Measurements from ENCODE around the gene SPRY1.

The SPRY1 gene

DNA sequence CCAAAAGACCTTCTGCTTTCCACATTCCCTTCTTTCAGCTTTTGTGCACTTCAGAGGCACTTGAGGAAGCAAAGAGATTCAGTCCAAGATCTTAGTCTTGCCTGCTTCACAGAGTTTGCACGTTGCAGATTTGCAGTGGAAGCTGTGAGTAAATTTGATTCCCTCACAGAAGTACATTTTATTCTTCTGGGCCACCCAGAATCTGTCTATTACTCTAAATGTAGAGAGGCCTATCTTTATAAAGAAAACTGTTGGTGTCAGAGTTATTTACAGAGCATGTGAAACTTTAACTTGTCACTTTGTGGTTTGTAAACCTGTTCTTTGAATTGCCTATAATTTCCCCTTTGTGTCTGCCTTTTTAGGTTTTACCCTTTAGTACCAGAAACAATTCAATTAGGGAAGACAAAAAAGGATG, 15.5 kb downstream of the SPRY1 start:
- no peak for DNase-seq

DNA sequence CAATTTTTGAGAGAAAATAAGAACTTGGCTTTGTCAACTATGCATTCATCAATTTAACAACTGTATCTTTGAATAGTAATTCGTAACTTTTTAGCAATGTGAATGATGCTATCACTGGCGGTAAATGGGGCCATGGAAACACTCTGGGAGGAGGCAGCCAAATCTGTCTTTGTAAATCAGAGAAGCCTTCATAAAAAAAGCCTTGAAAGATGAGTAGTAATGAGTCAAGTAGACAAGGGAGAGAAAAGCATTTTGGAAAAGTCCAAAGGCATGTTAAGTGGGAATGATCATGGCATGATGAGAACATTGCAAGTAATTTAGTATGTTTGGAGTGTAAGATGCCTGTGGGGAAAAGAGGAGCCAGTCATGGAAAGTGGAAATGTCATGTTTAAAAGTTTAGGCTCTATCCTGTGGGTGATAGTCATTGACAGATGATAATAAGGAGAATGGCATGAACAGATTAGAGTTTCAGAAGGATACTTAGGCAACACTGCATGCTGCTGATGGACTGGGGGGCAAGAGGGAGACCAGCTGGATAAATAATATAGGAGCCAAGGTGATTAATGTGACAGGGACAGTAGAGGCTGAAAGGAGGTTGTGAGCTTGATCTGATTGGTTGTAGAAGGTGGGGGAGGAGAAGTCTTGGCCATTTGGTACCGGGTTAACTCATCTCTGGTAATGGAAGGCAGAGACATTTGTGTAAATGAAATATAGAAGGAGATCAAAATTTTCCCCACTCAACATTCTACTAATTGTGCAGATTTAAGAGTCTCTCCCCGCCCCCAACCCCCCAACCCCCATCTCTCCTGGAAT, 16.3 kb downstream of the SPRY1 start:
- no peak for DNase-seq

DNA sequence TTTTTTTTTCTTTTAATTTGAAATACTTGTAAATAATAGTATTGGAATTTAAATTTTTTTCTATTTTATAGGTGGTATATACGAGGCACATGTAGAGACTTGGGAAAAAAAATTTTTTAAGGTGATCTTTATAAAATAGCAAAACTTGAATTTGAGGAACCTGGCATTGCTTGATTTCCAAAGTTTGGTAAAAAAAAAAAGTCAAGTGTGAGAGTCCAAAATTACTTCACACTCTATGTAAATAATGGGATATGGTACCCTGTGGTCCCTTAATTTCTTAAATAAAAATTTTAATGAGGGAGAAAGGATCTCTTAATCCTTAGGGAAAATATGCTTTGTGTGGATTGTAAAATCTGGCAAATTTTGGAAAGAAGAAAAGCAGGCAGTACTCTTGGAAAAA, 19.0 kb downstream of the SPRY1 start:
- no peak for DNase-seq

DNA sequence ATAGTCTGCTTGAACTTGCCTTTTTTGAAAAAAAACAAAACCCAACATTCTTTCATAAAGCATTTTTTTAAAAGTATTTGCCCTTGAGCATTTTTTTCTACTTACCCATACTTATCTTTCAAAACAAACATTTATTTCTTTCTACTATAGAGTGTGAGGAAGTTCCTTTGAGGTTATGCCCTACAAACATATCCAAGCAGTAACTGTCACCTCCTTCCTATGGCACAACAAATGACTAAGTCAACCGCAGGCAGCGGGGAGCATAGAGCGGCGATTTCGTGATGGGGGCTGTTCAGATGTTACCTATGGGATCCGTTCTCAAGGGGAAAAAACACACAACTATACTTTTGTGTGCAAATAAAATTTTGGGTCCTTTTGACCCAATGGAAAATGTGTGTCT, 19.4 kb downstream of the SPRY1 start:
- DNase-seq, result no peak

DNA sequence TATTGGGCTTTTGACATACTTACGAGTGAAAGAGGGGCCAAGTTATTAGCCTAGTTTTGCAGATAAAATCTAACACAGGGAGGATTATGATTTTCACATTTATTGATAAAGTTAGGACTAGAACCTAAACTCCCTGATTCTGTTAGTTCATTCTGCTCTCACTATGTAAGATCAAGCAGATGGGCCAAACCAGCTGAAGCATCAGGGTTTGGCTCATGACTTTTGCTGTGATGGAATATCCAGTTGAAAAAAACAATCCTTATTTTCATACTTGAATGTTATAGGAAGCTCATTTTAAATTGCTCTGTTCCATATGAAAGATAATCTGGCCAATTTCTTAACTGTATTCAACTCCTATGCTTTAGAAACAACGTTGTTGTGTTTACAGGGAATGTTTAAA, 21.2 kb downstream of the SPRY1 start:
- DNase-seq, result no peak

DNA sequence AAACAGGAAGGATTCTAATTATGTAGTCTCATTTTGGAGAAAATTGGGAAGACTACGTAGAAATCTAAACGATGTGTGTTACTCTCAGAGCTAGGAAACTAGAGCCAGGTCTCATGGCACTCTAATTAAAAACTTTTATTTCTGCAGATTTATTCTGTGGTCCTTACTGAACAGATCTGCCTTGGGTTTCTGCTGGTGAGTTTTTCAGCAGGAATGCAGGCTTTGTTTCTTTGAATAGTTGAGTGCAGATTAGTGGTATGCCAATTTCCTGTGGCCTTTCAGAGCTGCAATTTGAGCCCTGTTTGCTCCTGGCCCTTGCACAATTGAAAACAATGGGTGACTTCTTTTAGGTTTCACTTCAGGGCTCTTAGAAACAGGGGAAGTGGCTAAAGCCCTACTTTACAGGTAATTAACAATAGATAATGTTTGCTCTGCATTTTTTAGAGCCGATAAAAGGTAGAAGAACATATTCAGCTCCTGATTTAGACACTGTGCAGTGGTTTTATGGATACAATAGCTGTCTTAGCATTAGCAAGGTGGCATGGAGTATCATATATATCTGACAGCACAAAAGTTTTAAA, 21.8 kb downstream of the SPRY1 start:
- DNase-seq, result peak; percentile 20

DNA sequence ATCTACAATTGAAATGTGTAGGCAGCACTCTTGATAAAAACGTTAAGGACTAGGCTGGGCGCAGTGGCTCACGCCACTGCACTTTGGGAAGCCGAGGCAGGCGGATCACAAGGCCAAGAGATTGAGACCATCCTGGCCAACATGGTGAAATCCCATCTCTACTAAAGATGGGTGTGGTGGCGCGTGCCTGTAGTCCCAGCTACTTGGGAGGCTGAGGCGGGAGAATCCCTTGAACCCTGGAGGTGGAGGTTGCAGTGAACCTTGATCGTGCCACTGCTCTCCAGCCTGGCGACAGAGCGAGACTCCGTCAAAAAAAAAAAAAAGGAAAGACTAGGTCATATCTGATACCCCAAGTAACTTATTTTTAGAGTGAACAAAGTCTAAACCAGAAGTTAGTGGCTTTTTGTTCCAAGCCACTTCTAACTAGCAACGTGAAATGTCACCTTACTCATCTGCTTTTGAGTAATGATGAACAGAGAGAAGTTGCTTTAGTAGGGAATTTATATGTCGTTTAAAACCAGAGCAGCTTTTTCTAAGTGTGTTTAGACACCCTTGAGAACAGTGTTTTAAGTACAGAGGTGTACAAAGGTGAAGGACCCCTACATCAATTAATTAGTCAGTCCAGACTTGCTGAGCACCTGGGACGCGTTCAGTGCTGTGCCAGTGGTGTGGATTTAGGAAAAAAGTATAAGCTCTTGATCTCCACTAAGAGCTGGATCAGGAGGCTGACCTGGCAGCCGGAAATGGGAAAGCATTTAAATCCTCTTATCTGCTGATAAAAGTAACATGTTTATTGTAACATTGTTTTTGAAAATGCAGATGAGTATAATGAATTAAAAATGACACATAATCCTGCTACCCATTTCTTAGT, 23.5 kb downstream of the SPRY1 start:
- no peak for DNase-seq

DNA sequence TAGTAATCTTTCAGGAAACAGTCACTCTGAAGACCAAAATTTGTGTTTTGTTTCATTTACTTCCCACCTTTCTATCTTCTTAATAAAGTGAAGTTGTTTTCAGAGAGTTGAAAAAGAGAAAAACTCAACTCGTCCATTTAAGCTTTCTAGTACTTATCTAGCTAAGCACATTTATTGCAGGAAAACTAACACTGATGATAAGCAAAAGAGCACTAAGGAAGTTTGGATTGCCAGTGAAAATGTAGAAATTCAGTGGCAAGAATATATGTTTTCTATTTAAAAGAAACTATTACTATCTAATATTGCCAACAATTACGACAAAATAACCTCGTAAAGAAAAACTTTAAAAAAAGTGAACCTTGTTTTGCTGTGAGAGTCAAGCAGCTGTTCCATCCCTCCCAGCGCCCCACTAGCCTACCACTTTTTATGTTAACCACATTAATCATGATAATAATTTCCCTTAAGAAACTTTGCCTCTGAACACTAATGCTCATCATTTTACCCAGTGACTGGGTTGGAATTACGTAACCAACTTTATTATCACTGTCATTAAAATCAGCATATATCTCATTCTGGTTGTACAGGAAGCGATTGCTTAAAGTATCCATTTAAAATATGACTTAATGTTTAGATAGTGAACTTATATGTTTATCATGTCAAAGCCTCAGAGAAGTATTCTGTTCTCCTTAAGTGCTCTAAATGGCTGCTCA, 24.8 kb downstream of the SPRY1 start:
- DNase-seq, result no peak

DNA sequence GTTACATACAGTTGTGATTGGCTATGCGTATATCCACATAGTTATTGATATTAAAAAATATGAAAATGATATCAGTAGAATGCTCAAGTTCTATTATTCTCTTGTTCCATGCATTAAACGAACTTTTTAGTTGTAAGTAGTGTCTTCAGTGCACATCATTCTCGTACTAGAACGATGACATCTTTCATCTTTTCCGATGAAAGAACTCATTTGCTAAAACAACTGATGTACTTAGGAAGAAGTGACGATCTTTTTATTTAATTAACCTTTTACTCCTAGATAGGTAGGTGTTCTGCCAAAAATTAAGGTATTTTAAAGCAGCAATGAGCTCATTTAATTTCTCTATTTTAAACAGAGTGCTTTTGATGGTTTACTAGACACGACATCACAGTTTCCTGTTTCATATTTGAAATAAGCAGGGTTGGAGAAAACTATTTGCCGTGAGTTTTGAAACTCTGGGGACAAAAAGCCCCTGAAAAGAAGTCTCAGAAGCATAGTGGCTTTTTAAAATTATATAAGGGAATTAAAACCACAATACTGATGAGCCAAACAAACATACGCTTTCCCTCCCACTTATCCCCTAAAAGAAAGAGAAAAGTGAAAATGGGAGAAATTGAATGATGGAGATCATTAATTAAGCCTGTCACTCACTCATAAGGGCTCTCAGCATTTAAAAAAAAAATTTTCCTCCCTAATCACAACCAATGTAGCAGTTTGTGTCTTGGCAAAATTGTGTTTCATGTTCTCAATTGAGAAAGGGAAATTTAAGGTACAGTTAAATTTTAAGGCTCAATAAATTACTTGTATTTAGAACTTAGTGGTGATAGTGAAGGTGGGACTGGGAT, 25.6 kb downstream of the SPRY1 start:
- DNase-seq, result no peak

DNA sequence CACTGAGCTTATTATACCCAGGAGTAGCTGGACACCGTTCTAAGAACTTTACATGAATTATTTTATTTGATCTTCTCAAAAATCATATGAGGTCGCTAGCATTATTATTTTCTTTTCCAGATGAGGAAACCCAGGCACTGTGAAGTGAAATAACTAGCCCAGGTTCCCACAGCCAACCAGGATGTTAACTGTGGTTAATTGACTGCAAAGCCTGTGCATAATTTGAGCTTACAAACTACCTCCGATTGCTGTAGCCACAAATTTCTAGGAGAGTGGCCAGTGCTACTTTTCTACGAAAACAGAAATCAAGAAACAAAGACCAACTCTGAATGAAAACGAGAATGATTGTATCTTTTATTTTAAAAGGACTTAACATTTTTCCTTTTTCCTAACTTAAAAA, 27.2 kb downstream of the SPRY1 start:
- no peak for DNase-seq

DNA sequence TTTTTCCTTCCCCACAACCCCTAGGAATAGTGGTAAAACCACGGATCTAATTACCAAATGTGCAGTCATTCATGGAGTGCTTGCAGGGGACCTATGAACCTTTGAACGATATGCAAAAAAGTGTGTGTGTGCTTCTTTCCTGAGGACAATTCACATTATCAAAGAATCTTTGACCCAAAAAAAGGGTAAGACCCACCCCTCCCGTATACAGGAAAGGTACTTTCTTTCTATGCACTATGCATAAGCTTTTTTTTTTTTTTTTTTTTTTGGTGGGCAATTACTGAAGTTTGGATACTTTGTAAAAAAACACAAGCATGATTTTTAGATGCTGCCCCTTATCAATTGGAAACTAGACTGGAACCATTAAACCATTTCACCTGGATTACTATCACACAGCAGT, 31.4 kb downstream of the SPRY1 start:
- DNase-seq, result no peak

DNA sequence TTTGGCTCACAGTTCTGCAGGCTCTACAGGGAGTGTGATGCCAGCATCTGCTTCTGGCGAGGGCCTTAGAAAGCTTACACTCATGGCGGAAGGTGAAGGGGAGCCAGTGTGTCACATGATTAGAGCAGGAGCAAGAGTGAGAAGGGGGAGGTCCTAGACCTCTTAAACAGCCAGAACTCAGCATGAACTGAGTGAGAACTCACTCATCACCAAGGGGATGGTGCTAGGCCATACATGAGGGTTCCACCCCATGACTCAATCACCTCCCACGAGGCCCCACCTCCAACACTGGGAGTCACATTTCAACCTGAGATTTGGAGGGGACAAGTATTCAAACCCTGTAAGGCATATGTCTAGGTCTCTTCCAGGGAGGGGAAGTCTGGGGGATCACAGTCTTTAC, 33.4 kb downstream of the SPRY1 start:
- no peak for DNase-seq

DNA sequence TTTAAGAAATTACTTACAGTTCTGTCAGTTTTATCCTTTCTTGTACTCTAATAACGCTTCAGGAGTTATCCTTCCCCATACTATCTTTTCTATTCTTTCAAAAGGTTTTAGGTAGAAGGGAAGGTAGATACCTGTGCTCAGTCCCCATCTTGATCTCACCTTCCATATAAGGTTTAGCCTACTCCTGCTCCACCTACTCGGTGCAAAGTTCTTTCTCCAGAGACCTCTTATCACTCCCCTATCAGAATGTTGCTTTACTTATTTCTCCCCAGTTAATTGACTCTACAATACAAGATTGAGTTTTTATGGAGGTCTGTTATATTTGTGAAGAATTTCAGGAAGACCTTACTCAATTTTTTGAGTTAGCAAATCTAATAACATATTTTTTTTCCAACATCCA, 33.9 kb downstream of the SPRY1 start:
- DNase-seq, result no peak

DNA sequence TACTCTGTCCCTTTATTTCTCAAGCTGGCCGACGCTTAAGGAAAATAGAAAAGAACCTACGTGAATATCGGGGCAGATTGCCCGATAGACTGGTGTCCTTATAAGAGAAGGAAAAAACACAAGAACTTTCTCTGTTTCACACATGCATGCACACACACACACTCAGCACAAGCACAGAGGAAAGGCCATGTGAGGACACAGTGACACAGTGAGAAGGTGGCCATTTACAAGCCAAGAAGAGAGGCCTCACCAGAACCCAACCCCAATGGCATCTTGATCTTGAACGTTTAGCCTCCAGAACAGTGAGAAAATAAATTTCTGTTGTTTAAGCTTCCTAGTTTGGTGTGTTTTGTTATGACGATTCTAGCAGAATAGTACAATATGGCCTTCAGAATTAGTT, 37.0 kb downstream of the SPRY1 start:
- no peak for DNase-seq

DNA sequence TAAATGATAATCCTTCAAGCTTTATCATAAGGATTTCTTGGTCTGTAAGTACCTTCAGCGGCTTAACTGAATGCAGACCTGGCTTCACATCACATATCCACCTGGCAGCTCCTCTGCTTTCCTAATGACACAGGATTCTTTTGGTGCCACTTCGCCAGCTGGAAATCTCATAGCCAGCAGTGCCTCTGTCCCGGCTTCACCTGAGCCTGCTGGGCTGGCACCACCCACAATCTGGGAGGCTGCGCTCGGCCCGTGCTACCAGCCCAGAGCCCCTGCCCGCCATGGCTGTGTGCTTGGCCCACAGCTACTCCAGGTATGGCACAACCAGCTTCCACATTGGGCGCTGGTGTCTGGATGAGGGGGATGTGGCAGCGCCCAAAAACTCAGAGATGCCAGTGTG, 37.4 kb downstream of the SPRY1 start:
- DNase-seq, result no peak

DNA sequence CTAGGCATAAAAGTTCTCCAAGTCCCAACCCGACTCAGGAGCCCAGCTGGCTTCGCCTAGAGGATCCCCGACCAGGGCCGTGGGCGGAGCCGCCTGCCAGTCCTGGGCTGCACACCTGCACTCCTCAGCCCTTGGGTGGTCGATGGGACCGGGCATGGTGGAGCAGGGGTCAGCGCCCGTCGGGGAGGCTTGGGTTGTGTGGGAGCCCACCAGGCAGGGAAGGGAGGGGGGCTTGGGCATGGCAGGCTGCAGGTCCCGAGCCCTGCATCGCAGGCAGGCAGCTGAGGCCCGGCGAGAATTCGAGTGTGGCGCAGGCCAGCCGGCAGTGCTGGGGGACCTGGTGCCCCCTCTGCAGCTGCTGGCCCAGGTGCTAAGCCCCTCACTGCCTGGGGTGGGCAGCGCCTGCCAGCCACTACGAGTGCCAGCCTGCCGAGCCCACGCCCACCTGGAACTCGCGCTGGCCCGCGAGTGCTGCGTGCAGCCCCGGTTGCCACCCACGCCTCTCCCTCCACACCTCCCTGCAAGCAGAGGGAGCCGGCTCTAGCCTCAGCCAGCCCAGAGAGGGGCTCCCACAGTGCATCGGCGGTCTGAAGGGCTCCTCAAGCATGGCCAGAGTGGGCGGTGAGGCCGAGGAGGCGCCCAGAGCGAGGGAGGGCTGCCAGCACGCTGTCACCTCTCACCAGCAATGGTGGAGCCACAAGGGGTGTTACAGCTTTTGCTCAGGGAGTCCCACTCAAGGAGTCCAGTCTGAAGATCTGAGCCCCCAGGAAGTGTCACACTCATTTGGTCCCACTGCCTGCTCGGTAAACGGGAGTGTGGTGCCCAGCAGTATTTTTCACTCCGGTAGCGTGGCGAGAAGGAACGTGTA, 38.9 kb downstream of the SPRY1 start:
- no peak for DNase-seq

DNA sequence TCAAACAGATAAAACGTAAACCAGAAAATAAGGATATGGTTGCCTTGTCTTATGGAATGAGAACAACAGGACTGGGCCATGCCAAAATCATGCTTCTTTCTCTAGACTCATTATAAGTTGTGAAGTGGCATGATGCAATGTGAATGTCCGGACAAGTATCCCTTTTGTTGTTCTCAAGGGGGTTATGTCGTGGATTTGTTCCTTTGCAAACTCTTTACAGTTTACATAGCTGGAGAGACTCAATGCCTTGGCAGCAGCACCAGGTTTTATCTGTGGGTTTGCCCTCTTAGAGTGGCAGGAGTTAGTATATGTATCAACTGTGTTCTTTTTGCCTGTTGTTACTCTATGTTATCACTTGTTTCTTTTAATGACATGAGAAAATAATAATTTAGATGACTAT, 41.4 kb downstream of the SPRY1 start:
- DNase-seq, result no peak

DNA sequence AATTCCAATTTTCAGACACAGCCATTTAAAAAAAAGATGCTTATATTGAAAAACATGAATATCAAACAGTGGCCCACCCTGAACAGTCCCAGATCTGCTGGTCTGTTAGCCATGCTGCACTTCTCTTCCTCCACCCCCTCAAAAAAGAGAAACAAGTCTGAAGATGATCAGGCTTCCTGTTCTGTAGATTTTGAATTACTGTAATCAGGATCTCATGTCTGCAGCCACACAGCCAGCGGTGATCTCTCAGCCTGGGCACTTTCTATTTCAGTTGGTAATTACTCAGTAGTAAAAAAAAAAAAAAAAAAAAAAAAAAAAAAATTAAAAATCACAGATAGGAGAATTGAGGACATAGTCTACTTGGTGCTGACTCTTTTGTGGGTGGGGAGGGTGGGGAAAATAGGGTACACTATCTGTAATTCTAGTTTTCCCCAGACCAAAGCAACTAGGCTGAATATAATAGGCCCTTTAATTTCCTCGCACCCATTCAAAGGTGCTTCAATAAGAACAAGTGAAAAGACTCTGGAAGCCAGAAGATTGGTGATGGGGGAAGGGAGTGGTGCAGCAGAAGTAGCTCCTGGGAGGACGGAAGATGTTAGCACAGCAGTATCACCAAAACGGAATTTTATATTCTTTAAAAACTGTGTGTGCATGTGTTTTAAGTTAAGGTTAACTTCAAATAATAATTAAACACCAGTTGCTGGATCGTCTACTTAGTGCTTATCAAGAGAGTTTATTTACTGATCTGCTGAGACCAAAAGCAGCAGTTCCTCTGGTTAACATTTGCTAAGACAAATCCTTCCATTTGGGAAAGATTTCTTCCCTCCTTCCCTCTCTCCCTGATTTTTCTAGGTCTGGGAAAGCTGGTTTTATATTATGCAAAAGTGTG, 47.0 kb downstream of the SPRY1 start:
- DNase-seq, result no peak

DNA sequence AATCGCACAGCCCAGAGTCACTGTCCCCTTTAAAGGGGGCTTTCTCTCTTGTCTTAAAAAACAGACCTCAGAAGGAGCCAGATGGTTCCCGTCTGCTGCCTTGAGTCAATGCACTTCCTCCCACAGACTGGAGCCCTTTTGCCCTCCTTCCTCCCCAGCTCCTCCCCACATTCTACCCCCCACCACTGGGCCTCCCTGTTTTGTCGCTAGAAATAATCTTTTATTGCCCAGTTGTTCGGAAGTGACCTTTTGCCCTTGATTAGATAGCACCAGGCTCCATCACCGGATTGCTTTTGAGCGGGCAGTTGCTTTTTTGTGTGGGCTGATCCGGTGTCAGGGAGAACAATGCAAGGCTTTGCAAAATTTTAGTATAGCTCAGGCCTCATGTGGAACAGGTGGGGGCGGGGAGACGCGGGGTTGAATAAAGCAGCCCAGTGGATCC, 47.7 kb downstream of the SPRY1 start:
- DNase-seq, result no peak

DNA sequence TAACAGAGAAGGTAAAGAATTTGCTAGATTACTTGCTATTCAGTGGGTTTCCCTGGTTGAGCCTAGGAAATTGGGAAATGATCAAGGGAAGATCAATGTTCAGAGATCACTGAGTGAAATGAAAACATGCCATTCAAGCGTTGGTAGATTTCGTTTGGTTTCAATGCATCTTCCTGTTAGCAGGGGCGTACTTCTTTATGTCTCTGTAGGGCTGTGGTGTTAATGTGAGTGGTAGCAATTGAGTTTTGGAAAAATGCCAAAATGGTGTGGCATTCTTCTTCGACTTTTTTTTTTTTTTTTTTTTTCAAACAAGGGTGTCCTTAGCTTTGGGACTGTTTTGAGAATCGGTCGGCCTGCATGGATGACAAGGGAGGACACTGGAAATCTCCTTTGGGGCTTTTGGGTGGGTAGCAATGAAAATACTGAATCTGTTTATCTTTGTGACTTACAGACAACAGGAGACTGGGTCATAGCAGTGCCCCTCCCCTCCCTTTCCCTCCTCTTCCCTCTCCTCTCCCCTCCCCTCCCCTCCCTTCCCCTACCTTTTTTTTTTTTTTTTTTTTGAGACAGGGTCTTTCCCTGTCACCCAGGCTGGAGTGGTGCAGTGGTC, 50.4 kb downstream of the SPRY1 start:
- DNase-seq, result no peak

Measured in midbrain (tissue), 1 donor.